Kidney epithelial cell (primary cell): ENCODE data around the gene RBL1. TPM values are rescaled to one million over a fixed set of nuclear protein-coding genes. Genes with fewer than 3 reads are reported as not detected.

ENCODE experiments used
- DNase-seq: peaks from one replicate; pipeline ENCODE4 v3.0.0-alpha.2; 2010; ENCODE audit warnings: low read depth
- H3K27me3 ChIP-seq: 2 replicates; pipeline ENCODE4 v1.6.0; 2011; ENCODE audit warnings: low read length; ENCODE audit not compliant: control insufficient read depth, insufficient read depth
- H3K36me3 ChIP-seq: 2 replicates; pipeline ENCODE4 v1.5.1; 2011; ENCODE audit warnings: low read length; ENCODE audit not compliant: control insufficient read depth, insufficient read depth
- H3K4me3 ChIP-seq: 2 replicates; pipeline ENCODE4 v1.5.1; 2011; ENCODE audit warnings: low read depth, mild to moderate bottlenecking, control low read depth, low read length
- total RNA-seq: library from RNA; depleted of rRNA; stranded (reverse); fragments of >200 nt; gene quantifications from 2 replicates; pipeline ENCODE4 v1.2.3, GENCODE V29; 2015
- TF ChIP-seq, protein P1 (sequence below): IDR thresholded peaks from 2 replicates; pipeline ENCODE4 v1.5.1; 2011; ENCODE audit warnings: mild to moderate bottlenecking, moderate library complexity, low read length, control low read depth, inconsistent platforms; ENCODE audit not compliant: insufficient read depth, poor library complexity, severe bottlenecking

RBL1 gene
- 5.6 and 8.7 TPM in 2 replicates for total RNA-seq

GRCh38 chr20:37095599-37096414 lies at the start of gene RBL1:
RBL1 (minus strand) TSS chr20:37095997; CDS start chr20:37095928, 69 bp downstream.
- Histone ChIP-seq H3K27me3 (no peaks in the 10 kb centered on the region), H3K4me3 (peak within 1 kb of the TSS; percentile 60), H3K36me3 (no peaks in the 10 kb centered on the region)
- no peak for DNase-seq
- TF ChIP-seq, protein P1, sequence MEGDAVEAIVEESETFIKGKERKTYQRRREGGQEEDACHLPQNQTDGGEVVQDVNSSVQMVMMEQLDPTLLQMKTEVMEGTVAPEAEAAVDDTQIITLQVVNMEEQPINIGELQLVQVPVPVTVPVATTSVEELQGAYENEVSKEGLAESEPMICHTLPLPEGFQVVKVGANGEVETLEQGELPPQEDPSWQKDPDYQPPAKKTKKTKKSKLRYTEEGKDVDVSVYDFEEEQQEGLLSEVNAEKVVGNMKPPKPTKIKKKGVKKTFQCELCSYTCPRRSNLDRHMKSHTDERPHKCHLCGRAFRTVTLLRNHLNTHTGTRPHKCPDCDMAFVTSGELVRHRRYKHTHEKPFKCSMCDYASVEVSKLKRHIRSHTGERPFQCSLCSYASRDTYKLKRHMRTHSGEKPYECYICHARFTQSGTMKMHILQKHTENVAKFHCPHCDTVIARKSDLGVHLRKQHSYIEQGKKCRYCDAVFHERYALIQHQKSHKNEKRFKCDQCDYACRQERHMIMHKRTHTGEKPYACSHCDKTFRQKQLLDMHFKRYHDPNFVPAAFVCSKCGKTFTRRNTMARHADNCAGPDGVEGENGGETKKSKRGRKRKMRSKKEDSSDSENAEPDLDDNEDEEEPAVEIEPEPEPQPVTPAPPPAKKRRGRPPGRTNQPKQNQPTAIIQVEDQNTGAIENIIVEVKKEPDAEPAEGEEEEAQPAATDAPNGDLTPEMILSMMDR: peak; percentile 39

GRCh38 chr20:37144856-37145404 lies 49.1 kb upstream of the RBL1 start:
- Histone ChIP-seq H3K27me3 (no peaks in the 10 kb centered on the region), H3K36me3 (no peaks in the 10 kb centered on the region), H3K4me3 (no peak overlapping the region)
- DNase-seq: no peak
- TF ChIP-seq, protein P1: no peak

GRCh38 chr20:37142708-37143107 lies 46.9 kb upstream of the RBL1 start:
- Histone ChIP-seq H3K4me3 (no peak overlapping the region), H3K27me3 (no peaks in the 10 kb centered on the region), H3K36me3 (no peaks in the 10 kb centered on the region)
- TF ChIP-seq, protein P1: no peak
- peak; percentile 26 for DNase-seq

- H3K36me3 ChIP-seq: no peaks in the 10 kb centered on the region
- DNase-seq: no peak
- TF ChIP-seq, protein P1: no peak
- no peak overlapping the region for H3K4me3 ChIP-seq
- no peaks in the 10 kb centered on the region for H3K27me3 ChIP-seq
These were observed 41.8 kb upstream of the RBL1 start for GRCh38 chr20:37137547-37137946.

GRCh38 chr20:37133952-37134351 lies 38.2 kb upstream of the RBL1 start:
- DNase-seq: no peak
- H3K27me3 ChIP-seq: no peaks in the 10 kb centered on the region
- TF ChIP-seq, protein P1: no peak
- H3K36me3 ChIP-seq: no peaks in the 10 kb centered on the region
- no peak overlapping the region for H3K4me3 ChIP-seq
